A549 (cell line): ENCODE results near the gene CD79B. TPM values are rescaled to one million over a fixed set of nuclear protein-coding genes. Genes with fewer than 3 reads are reported as not detected.
"Not testable (repeated sequence)": the region's sequence is repeated elsewhere in the genome, so short reads cannot be mapped to it uniquely, and the experiment has no call there.

Source experiments
- ATAC-seq, 2 experiments: fragments of 200-7000 bp in 1 of 2; fragments of >200 bp in 1 of 2; cut with Nextera tagmentation in 1 of 2; cut with Tn5 transposase in 1 of 2; 3 replicates each; pipeline versions ENCODE4 v1.8.0 to v1.9.1; 2018 to 2020; ENCODE audit warnings: mild to moderate bottlenecking in 1 of 2, moderate library complexity in 1 of 2
- CTCF ChIA-PET: fragments of 300-600 bp; sonication (Branson Sonifier 250); formaldehyde crosslinking; extraction: SDS; loops from one replicate; lab custom pipeline; 2021; ENCODE audit warnings: antibody characterized with exemption, inconsistent platforms; lab: Yijun Ruan, JAX
- POLR2A ChIA-PET: fragments of 350-600 bp; formaldehyde crosslinking; extraction: SDS; loops from one replicate; lab custom pipeline; 2021; ENCODE audit warnings: antibody characterized with exemption, inconsistent platforms; lab: Yijun Ruan, JAX
- DNase-seq, 2 experiments: peaks; one replicate each; pipeline versions ENCODE4 v3.0.0 to v3.0.0-alpha.2; 2011 to 2016; ENCODE audit warnings: low read depth in 1 of 2, low spot score in 1 of 2
- FAIRE-seq: peaks from 2 replicates; lab custom pipeline; 2011; peaks lifted over from hg19 to GRCh38; lab: Jason Lieb, UNC
- H3K27ac ChIP-seq, 2 experiments: fragments of >200 bp; sonication (Bioruptor Twin); formaldehyde crosslinking; 3 replicates each; pipeline ENCODE4 v1.5.1; 2016 to 2017
- H3K4me1 ChIP-seq: fragments of >200 bp; sonication (Bioruptor Twin); formaldehyde crosslinking; 3 replicates; pipeline ENCODE4 v1.6.1; 2016
- H3K4me2 ChIP-seq: fragments of >200 bp; sonication (Bioruptor Twin); formaldehyde crosslinking; 3 replicates; pipeline ENCODE4 v1.6.1; 2016
- H3K4me3 ChIP-seq: fragments of >200 bp; sonication (Bioruptor Twin); formaldehyde crosslinking; 3 replicates; pipeline ENCODE4 v1.5.1; 2016
- H3K9me3 ChIP-seq: fragments of >200 bp; sonication (Bioruptor Twin); formaldehyde crosslinking; 3 replicates; pipeline ENCODE4 v1.6.1; 2016
- BHLHE40 ChIP-seq: IDR thresholded peaks from 2 replicates; pipeline ENCODE4 v1.6.1; 2012; ENCODE audit warnings: low read depth, low read length, inconsistent platforms
- CBX8 ChIP-seq: fragments of 200-600 bp; sonication (generic); IDR thresholded peaks from 2 replicates; pipeline ENCODE4 v1.6.1; 2016
- CEBPB ChIP-seq, 2 experiments: fragments of >200 bp in 1 of 2; sonication (Bioruptor Twin) in 1 of 2; formaldehyde crosslinking in 1 of 2; IDR thresholded peaks; 2 replicates each; pipeline ENCODE4 v1.6.1; 2012 to 2016
- CHD2 ChIP-seq: fragments of 150-350 bp; IDR thresholded peaks from 2 replicates; pipeline ENCODE4 v1.6.1; 2014; ENCODE audit warnings: low read length; ENCODE audit not compliant: partially characterized antibody
- EHF ChIP-seq: fragments of 250-450 bp; sonication (Bioruptor Pico); IDR thresholded peaks from 2 replicates; pipeline ENCODE4 v1.5.0; 2020; ENCODE audit warnings: mild to moderate bottlenecking
- ESRRA ChIP-seq: fragments of 150-350 bp; IDR thresholded peaks from 2 replicates; pipeline ENCODE4 v1.6.1; 2014; ENCODE audit warnings: mild to moderate bottlenecking, low read length, borderline replicate concordance
- FOSL2 ChIP-seq, 2 experiments: fragments of 450-650 bp in 1 of 2; fragments of >200 bp in 1 of 2; sonication (Bioruptor Twin) in 1 of 2; formaldehyde crosslinking; IDR thresholded peaks; 2 replicates each; pipeline versions ENCODE4 v1.5.0 to v1.6.1; 2016 to 2020; ENCODE audit warnings: mild to moderate bottlenecking in 1 of 2, moderate library complexity in 1 of 2
- FOXS1 ChIP-seq: fragments of 250-450 bp; sonication (Bioruptor Pico); IDR thresholded peaks from 2 replicates; pipeline ENCODE4 v1.5.0; 2020; ENCODE audit warnings: mild to moderate bottlenecking, moderate library complexity
- HEYL ChIP-seq: fragments of 250-450 bp; sonication (Bioruptor Pico); IDR thresholded peaks from 2 replicates; pipeline ENCODE4 v1.8.0; 2021; ENCODE audit warnings: mild to moderate bottlenecking, moderate library complexity
- HOXA7 ChIP-seq: fragments of 250-450 bp; sonication (Bioruptor Pico); IDR thresholded peaks from 2 replicates; pipeline ENCODE4 v1.5.0; 2020; ENCODE audit warnings: mild to moderate bottlenecking, moderate library complexity
- HOXB13 ChIP-seq: fragments of 250-450 bp; sonication (Bioruptor Pico); IDR thresholded peaks from 2 replicates; pipeline ENCODE4 v1.5.0; 2020; ENCODE audit warnings: low read depth, mild to moderate bottlenecking, moderate library complexity
- HOXB5 ChIP-seq: fragments of 250-450 bp; sonication (Bioruptor Pico); IDR thresholded peaks from 2 replicates; pipeline ENCODE4 v1.5.0; 2020; ENCODE audit warnings: mild to moderate bottlenecking, moderate library complexity
- JUN ChIP-seq, 2 experiments: fragments of >200 bp; sonication (Bioruptor Twin); formaldehyde crosslinking; IDR thresholded peaks; 2 replicates in 1 of 2; 3 replicates in 1 of 2; pipeline ENCODE4 v1.6.1; 2016 to 2017
- JUNB ChIP-seq: fragments of >200 bp; sonication (Bioruptor Twin); formaldehyde crosslinking; IDR thresholded peaks from 2 replicates; pipeline ENCODE4 v1.6.1; 2016
- KDM5A ChIP-seq: fragments of 200-600 bp; sonication (generic); IDR thresholded peaks from 2 replicates; pipeline ENCODE4 v1.6.1; 2016; ENCODE audit warnings: antibody characterized with exemption, mild to moderate bottlenecking
- MAZ ChIP-seq: fragments of 150-350 bp; IDR thresholded peaks from 2 replicates; pipeline ENCODE4 v1.6.1; 2014; ENCODE audit warnings: antibody characterized with exemption, low read depth, low read length, borderline replicate concordance
- NPAS2 ChIP-seq: fragments of 250-450 bp; sonication (Bioruptor Pico); IDR thresholded peaks from 2 replicates; pipeline ENCODE4 v1.8.0; 2022; ENCODE audit warnings: mild to moderate bottlenecking, moderate library complexity, borderline replicate concordance
- NR3C1 ChIP-seq: fragments of >200 bp; sonication (Bioruptor Twin); formaldehyde crosslinking; IDR thresholded peaks from 3 replicates; pipeline ENCODE4 v1.6.1; 2017
- PHF8 ChIP-seq: fragments of 200-600 bp; sonication (generic); IDR thresholded peaks from 2 replicates; pipeline ENCODE4 v1.6.1; 2016; ENCODE audit warnings: low read depth, mild to moderate bottlenecking, antibody characterized with exemption, moderate library complexity, borderline replicate concordance
- POLR2AphosphoS2 ChIP-seq: conservative IDR thresholded peaks from 2 replicates; pipeline ENCODE4 v1.6.1; 2012; ENCODE audit warnings: low read length, improper control_type of control experiment, inconsistent platforms
- RAD21 ChIP-seq, 2 experiments: fragments of >200 bp in 1 of 2; sonication (Bioruptor Twin) in 1 of 2; formaldehyde crosslinking in 1 of 2; IDR thresholded peaks in 1 of 2; conservative IDR thresholded peaks in 1 of 2; 2 replicates in 1 of 2; 3 replicates in 1 of 2; pipeline ENCODE4 v1.6.1; 2012 to 2018; ENCODE audit warnings: inconsistent platforms in 1 of 2
- RCOR1 ChIP-seq: fragments of 150-350 bp; IDR thresholded peaks from 2 replicates; pipeline ENCODE4 v1.6.1; 2014; ENCODE audit warnings: antibody characterized with exemption, low read length, low read depth
- RFX5 ChIP-seq: fragments of 450-650 bp; IDR thresholded peaks from 2 replicates; pipeline ENCODE4 v1.7.1; 2014; ENCODE audit warnings: antibody characterized with exemption, mild to moderate bottlenecking, moderate library complexity
- RNF2 ChIP-seq: fragments of 200-600 bp; sonication (generic); IDR thresholded peaks from 2 replicates; pipeline ENCODE4 v1.6.1; 2016; ENCODE audit warnings: low read depth, mild to moderate bottlenecking, antibody characterized with exemption, moderate library complexity, borderline replicate concordance
- SMC3 ChIP-seq: fragments of >200 bp; sonication (Bioruptor Twin); formaldehyde crosslinking; IDR thresholded peaks from 3 replicates; pipeline ENCODE4 v1.6.1; 2018; ENCODE audit warnings: inconsistent platforms
- SREBF2 ChIP-seq: fragments of 450-650 bp; IDR thresholded peaks from 2 replicates; pipeline ENCODE4 v1.6.1; 2014; ENCODE audit warnings: mild to moderate bottlenecking, moderate library complexity
- TP53 ChIP-seq: fragments of 250-450 bp; sonication (Bioruptor Pico); IDR thresholded peaks from 2 replicates; pipeline ENCODE4 v1.5.0; 2021; ENCODE audit warnings: mild to moderate bottlenecking, moderate library complexity
- ZC3H11A ChIP-seq: fragments of 450-650 bp; IDR thresholded peaks from 2 replicates; pipeline ENCODE4 v1.6.1; 2014; ENCODE audit warnings: antibody characterized with exemption, mild to moderate bottlenecking
- ZFP36 ChIP-seq: fragments of 450-650 bp; IDR thresholded peaks from 2 replicates; pipeline ENCODE4 v1.6.1; 2014; ENCODE audit warnings: borderline replicate concordance; ENCODE audit not compliant: partially characterized antibody
- WGBS: methylation state at CpG from one replicate; pipeline ENCODE4 v1.1.6; 2017; ENCODE audit errors: missing lambda C conversion rate; 5-methylcytosine and 5-hydroxymethylcytosine counted together
- polyA plus RNA-seq, 4 experiments: library from polyadenylated mRNA; depleted of rRNA in 3 of 4; stranded (reverse); fragments of >200 nt; fragmentation: RNase III in 1 of 4; extraction: RNeasy Plus Mini Kit Qiagen cat#74134 plus additional on column Dnase treatment in 1 of 4; gene quantifications; 2 replicates in 3 of 4; 3 replicates in 1 of 4; pipeline ENCODE4 v1.2.3, GENCODE V29; 2011 to 2017
- TF ChIP-seq, protein P1 (sequence below): IDR thresholded peaks from 2 replicates; pipeline ENCODE4 v1.6.1; 2012
- TF ChIP-seq, protein P2 (sequence below): IDR thresholded peaks from 2 replicates; pipeline ENCODE4 v1.6.1; 2012; ENCODE audit warnings: low read depth, borderline replicate concordance
- TF ChIP-seq, protein P3 (sequence below): fragments of >200 bp; sonication (Bioruptor Twin); formaldehyde crosslinking; IDR thresholded peaks from 3 replicates; pipeline ENCODE4 v1.5.1; 2016

The CD79B gene
- polyA plus RNA-seq, 2 of the 4 experiments (the other 2 are of a cell fraction): 0.14 TPM; not detected in 1

DNA sequence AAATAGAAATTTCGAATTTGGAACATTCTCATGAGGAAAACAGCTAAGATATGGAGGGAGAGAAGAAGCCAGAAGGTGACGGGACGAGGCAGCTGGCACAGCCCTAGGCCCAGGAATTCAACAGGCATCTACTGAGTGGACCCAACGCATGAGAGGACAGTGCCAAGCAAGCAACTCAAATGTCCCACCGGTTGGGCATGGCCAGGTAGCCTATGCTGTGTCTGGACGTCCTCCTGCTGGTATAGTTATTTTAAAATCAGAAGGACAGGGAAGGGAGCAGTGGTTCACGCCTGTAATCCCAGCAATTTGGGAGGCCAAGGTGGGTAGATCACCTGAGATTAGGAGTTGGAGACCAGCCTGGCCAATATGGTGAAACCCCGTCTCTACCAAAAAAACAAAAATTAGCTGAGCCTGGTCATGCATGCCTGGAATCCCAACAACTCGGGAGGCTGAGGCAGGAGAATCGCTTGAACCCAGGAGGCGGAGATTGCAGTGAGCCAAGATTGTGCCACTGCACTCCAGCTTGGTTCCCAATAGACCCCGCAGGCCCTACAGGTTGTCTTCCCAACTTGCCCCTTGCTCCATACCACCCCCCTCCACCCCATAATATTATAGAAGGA, 15.5 kb downstream of the CD79B start:
- no peak overlapping the region for H3K27ac ChIP-seq
- TF ChIP-seq KDM5A (no peak), TP53 (CRISPR knock-in tag) (no peak), ZFP36 (no peak), RFX5 (no peak), ZC3H11A (no peak)
- CTCF ChIA-PET: interaction anchor here (0.8 to 16.7 kb wide), 11 partner anchors 12 to 496 kb away, joined by 3 to 386 read pairs (median 70); partner anchors contain the start of genes CD79B, ERN1 and ICAM2
- WGBS: 60% methylated on average over 12 of the region's 12 CpGs
- ATAC-seq: no peak
- H3K4me2 ChIP-seq: no peak overlapping the region
- no peak overlapping the region for H3K4me3 ChIP-seq
- H3K9me3 ChIP-seq: no peaks in the 10 kb centered on the region
- POLR2A ChIA-PET: no interaction called here
- no peak for FAIRE-seq
- no peak for DNase-seq
- H3K4me1 ChIP-seq: no peaks in the 10 kb centered on the region; the same call in 2 of the 3 replicates

DNA sequence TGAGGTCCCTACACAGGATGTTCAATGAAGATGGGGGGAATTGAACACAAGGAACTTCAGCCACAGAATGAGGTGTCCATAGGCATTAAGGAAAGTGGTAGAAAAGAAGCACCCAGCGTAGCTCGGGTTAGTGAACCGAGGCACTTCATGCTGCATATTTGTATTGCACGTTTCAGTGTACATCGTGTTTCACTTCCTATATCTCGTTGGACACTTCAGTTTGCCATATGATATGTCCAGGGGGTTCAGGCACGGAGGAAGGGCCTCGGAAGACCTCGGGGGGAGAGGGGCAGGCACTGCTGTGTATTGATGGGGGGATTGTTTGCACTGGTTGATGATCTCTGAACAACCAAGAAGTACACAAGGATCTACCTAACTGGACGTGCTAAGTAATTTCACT, 16.4 kb downstream of the CD79B start:
- not testable (repeated sequence) for H3K4me2 ChIP-seq, ATAC-seq, H3K4me3 ChIP-seq, H3K9me3 ChIP-seq, FAIRE-seq, DNase-seq, H3K4me1 ChIP-seq, H3K27ac ChIP-seq
- ChIA-PET POLR2A (interaction anchor here (0.6 kb wide), 1 partner anchor 55 kb away, joined by 3 read pairs; no protein-coding TSS in a partner anchor), CTCF (interaction anchor here (1.0 to 16.7 kb wide), 8 partner anchors 11 to 217 kb away, joined by 3 to 386 read pairs (median 40); partner anchors contain the start of genes ERN1 and ICAM2)
- 22% methylated on average over 10 of the region's 10 CpGs for WGBS

DNA sequence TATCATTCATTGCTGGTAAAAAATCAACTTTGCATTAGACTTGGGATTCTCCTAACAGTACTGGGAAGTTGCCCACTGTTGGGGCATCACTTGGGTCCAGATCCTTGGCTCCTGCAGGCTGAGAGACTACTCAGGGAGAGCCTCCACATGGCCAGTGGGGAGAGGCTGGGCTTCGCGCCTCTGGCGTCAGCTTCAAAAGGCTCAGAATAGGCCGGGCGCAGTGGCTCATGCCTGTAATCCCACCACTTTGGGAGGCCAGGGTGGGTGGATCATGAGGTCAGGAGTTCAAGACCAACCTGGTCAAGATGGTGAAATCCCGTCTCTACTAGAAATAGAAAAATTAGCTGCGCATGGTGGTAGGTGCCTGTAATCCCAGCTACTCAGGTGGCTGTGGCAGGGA, 17.7 kb downstream of the CD79B start:
- FAIRE-seq: no peak
- 89% methylated on average over 7 of the region's 7 CpGs for WGBS

DNA sequence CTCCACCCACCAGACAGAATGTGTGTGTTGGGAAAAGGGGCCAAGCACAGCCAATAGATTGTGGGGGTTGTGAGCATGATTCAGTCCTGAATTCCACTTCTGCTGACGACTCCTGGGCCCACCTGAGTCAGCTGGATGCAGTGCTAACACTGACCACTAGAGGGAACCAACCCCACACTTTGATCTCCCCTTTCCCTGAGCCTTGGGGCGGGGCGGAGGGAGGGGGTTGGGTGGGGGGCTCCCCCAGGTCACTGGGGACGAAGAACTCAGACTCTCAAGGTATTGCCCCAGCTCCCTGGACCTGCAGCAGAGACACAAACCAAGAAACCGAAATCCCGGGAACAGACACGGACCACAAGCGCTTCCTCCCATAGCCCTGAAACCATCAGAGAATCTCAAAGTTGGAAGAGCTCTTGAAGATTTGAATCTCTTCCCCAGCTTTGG, 20.5 kb downstream of the CD79B start:
- no peak for FAIRE-seq
- Histone ChIP-seq H3K9me3 (no peaks in the 10 kb centered on the region), H3K4me3 (no peak overlapping the region), H3K27ac (no peak overlapping the region), H3K4me2 (no peak overlapping the region), H3K4me1 (no peaks in the 10 kb centered on the region)
- no peak for TF ChIP-seq FOXS1 (CRISPR knock-in tag)
- TF ChIP-seq PHF8: no peak
- TF ChIP-seq, protein P1, sequence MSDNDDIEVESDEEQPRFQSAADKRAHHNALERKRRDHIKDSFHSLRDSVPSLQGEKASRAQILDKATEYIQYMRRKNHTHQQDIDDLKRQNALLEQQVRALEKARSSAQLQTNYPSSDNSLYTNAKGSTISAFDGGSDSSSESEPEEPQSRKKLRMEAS: no peak
- TF ChIP-seq CHD2: no peak
- TF ChIP-seq, protein P2, sequence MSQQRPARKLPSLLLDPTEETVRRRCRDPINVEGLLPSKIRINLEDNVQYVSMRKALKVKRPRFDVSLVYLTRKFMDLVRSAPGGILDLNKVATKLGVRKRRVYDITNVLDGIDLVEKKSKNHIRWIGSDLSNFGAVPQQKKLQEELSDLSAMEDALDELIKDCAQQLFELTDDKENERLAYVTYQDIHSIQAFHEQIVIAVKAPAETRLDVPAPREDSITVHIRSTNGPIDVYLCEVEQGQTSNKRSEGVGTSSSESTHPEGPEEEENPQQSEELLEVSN: no peak
- TF ChIP-seq HEYL (CRISPR knock-in tag): no peak
- no peak for TF ChIP-seq HOXB5
- TF ChIP-seq SMC3: peak; percentile 62
- peak; percentile 59 to 80 for TF ChIP-seq RAD21 (conservative IDR thresholded peaks at IDR 0.05 in 1 of 2, IDR thresholded peaks at IDR 0.05 in 1 of 2)
- no peak for TF ChIP-seq JUN (IDR thresholded peaks at IDR 0.05)
- TF ChIP-seq, protein P3, sequence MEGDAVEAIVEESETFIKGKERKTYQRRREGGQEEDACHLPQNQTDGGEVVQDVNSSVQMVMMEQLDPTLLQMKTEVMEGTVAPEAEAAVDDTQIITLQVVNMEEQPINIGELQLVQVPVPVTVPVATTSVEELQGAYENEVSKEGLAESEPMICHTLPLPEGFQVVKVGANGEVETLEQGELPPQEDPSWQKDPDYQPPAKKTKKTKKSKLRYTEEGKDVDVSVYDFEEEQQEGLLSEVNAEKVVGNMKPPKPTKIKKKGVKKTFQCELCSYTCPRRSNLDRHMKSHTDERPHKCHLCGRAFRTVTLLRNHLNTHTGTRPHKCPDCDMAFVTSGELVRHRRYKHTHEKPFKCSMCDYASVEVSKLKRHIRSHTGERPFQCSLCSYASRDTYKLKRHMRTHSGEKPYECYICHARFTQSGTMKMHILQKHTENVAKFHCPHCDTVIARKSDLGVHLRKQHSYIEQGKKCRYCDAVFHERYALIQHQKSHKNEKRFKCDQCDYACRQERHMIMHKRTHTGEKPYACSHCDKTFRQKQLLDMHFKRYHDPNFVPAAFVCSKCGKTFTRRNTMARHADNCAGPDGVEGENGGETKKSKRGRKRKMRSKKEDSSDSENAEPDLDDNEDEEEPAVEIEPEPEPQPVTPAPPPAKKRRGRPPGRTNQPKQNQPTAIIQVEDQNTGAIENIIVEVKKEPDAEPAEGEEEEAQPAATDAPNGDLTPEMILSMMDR: peak; percentile 90
- no peak for TF ChIP-seq NR3C1
- no peak for TF ChIP-seq CEBPB (IDR thresholded peaks at IDR 0.05)
- TF ChIP-seq RFX5: no peak
- TF ChIP-seq MAZ: peak; percentile 32; the same call in 1 of the 2 replicates
- ChIA-PET POLR2A (no interaction called here), CTCF (interaction anchor here (0.7 to 16.7 kb wide), 54 partner anchors 8 to 518 kb away, joined by 3 to 386 read pairs (median 6); partner anchors contain the start of genes CD79B, ERN1, GH1 and ICAM2)
- WGBS: 46% methylated on average over 7 of the region's 8 CpGs
- peak; percentile 41 to 63 for DNase-seq
- peak; percentile 63 to 84; a peak in 3 of 6 replicates for ATAC-seq

More for the DNA sequence above, 17.7 kb downstream of the CD79B start:
- ATAC-seq (no peak), DNase-seq (no peak)
- Histone ChIP-seq H3K9me3 (no peaks in the 10 kb centered on the region), H3K4me3 (no peak overlapping the region), H3K4me2 (no peak overlapping the region), H3K27ac (no peak overlapping the region), H3K4me1 (no peaks in the 10 kb centered on the region; the same call in 2 of the 3 replicates)
- TF ChIP-seq RNF2: no peak
- no peak for TF ChIP-seq NPAS2
- no peak for TF ChIP-seq SREBF2
- TF ChIP-seq CBX8: no peak
- no peak for TF ChIP-seq ESRRA
- no peak for TF ChIP-seq HOXB5
- TF ChIP-seq JUNB: no peak
- no peak for TF ChIP-seq HOXB13 (CRISPR knock-in tag)
- TF ChIP-seq BHLHE40: no peak
- TF ChIP-seq FOSL2 (IDR thresholded peaks at IDR 0.05): no peak
- no peak for TF ChIP-seq FOSL2 (CRISPR knock-in tag; IDR thresholded peaks at IDR 0.05)
- TF ChIP-seq JUN (IDR thresholded peaks at IDR 0.05): no peak
- no peak for TF ChIP-seq TP53 (CRISPR knock-in tag)
- no peak for TF ChIP-seq RCOR1
- TF ChIP-seq EHF: no peak
- TF ChIP-seq ZC3H11A: no peak
- no peak for TF ChIP-seq ZFP36
- TF ChIP-seq POLR2AphosphoS2: no peak
- no peak for TF ChIP-seq KDM5A
- TF ChIP-seq, protein P2: no peak
- TF ChIP-seq HOXA7 (CRISPR knock-in tag): no peak
- POLR2A ChIA-PET: no interaction called here
- CTCF ChIA-PET: interaction anchor here (0.6 to 16.7 kb wide), 6 partner anchors 9 to 380 kb away, joined by 3 to 386 read pairs (median 37); partner anchors contain the start of genes ERN1 and ICAM2
